ENCODE measurements around the gene SARM1. TPM values are rescaled to one million over a fixed set of nuclear protein-coding genes. Genes with fewer than 3 reads are reported as not detected.

The SARM1 gene
- total RNA-seq, 1 donor from 2014 or later = 19.0 TPM

DNA sequence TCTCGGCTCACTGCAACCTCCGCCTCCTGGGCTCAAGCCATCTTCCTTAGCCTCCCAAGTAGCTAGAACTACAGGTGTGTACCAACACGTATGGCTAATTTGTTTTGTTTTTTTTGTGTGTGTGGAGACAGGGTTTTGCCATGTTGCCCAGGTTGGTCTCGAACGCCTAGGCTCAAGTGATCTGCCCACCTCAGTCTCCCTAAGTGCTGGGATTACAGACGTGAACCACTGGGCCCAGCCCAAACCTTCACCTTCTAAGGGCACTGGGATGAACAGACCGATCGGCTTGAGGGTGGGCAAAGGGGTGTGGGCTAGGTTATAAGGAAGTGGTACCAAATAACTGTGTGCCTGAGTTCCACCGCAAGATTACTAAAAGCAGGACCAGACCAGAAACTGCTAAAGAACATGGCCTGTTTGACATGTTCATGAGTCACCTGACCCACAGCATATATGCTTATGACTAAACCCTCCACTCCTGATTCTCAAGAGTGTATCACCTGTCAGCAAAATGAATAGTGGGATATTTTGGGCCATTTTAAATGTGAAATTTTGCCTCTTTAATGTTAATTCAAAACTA, 44.4 kb upstream of the SARM1 start:
- no peak for TF ChIP-seq CTCF (IDR thresholded peaks at IDR 0.05; ENCODE audit: unreplicated experiment)
- Mint-ChIP-seq H3K27me3 (ENCODE audit: low read depth) (no peaks in the 10 kb centered on the region), H3K4me1 (peaks cover 2% of the 10 kb centered on the region), H3K27ac (no peak overlapping the region), H3K36me3 (peaks cover 10% of the 10 kb centered on the region), H3K4me3 (no peak overlapping the region), H3K9me3 (no peaks in the 10 kb centered on the region)
- DNase-seq (ENCODE audit: low spot score in 2 of 2, unreplicated experiment in 2 of 2) = peak in 1 of 2 experiments; percentile 6

DNA sequence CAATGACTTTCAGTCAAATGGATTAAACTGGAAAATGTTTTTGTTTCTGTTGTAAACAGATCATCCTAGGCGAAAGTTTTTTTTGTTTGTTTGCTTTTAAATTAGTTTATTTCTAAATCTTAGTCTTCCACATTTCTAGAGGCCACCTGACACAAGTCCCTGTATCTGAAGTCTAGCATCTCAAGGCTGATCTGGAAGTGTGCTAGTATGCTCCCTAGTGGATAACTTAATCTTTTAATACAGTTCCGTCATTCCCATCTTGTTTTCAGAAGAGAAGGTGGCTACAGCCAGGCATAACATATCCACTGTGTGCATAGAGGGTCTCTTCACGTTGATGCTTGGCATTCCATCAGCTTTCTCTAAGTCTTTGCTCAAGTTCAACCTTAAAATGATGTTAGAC, 43.8 kb upstream of the SARM1 start:
- Mint-ChIP-seq H3K27ac (peak overlapping the region; percentile 27), H3K36me3 (peaks cover 10% of the 10 kb centered on the region), H3K27me3 (ENCODE audit: low read depth) (no peaks in the 10 kb centered on the region), H3K4me3 (no peak overlapping the region), H3K4me1 (peaks cover 2% of the 10 kb centered on the region), H3K9me3 (no peaks in the 10 kb centered on the region)
- no peak for DNase-seq (ENCODE audit: low spot score in 2 of 2, unreplicated experiment in 2 of 2)
- no peak for TF ChIP-seq CTCF (IDR thresholded peaks at IDR 0.05; ENCODE audit: unreplicated experiment)

DNA sequence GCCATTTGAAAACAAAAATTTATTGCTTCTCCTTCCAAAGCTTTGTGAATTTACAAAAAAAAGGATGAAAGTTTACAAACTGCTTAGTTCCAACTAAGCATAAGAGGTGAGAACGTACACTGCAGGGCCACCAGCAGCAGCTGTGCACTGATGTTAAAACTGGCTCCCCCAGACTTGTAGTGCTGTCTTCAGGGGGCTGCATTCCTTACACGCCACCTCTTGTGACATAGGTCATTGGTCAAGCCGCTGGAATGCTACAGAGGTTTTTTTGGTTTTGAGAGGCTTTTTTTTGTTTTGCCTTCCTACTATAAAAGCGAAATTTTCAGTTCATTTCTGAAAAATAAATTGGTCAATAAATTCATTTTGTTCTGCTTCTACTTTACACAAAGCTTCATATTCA, 43.2 kb upstream of the SARM1 start:
- Mint-ChIP-seq H3K27ac (peak overlapping the region; percentile 30), H3K27me3 (ENCODE audit: low read depth) (no peaks in the 10 kb centered on the region), H3K9me3 (no peaks in the 10 kb centered on the region), H3K36me3 (peaks cover 10% of the 10 kb centered on the region), H3K4me1 (peaks cover 2% of the 10 kb centered on the region), H3K4me3 (no peak overlapping the region)
- no peak for TF ChIP-seq CTCF (IDR thresholded peaks at IDR 0.05; ENCODE audit: unreplicated experiment)
- no peak for DNase-seq (ENCODE audit: low spot score in 2 of 2, unreplicated experiment in 2 of 2)

DNA sequence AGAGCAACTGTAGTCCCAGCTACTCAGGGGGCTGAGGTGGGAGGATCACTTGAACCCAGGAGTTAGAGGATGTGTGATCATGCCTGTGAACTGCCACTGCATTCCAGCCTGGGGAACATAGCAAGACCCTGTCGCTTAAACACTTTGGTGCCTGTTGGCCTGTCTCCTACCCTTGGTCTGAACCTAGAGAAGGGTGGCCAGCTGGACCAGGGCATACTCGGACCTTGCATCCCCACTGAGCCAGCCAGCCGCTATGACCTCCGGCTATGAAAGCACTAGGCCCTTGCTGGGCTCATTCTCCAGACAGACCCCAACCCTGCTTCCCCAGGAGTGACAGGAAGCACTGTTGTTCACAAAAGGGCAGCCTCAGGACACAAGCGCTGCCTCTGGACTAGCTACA, 40.8 kb upstream of the SARM1 start:
- H3K27ac Mint-ChIP-seq = no peak overlapping the region
- no peaks in the 10 kb centered on the region for H3K27me3 Mint-ChIP-seq (ENCODE audit: low read depth)
- peaks cover 10% of the 10 kb centered on the region for H3K36me3 Mint-ChIP-seq
- H3K4me1 Mint-ChIP-seq = peaks cover 14% of the 10 kb centered on the region
- no peak for DNase-seq (ENCODE audit: low spot score in 2 of 2, unreplicated experiment in 2 of 2)
- no peaks in the 10 kb centered on the region for H3K9me3 Mint-ChIP-seq
- no peak for TF ChIP-seq CTCF (IDR thresholded peaks at IDR 0.05; ENCODE audit: unreplicated experiment)
- H3K4me3 Mint-ChIP-seq = no peak overlapping the region

DNA sequence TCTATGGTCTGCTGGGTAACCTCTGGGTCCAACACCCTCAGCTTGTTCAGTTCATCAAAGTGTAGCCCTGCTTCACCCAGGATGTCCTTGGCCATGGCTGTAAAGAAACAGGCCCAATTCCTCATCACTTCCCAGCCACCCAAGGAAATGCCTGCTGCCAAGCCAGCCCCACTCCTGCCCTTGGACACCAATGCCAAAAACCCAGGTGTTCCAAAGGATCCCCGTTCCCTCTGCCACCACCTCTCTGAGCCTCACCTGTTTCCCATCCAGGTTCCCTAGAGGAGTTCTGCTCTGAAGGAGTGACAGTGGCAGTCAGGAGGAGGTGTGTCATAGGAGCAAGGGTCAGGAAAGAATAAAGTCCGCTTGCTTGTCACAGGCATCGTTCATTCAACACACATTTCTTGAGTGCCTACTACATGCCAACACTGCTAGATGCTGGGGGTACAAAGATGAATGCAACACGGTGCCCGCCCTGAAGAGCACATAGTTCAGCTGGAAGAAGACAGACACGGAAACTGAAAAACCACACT, 39.5 kb upstream of the SARM1 start:
- H3K36me3 Mint-ChIP-seq = peaks cover 7% of the 10 kb centered on the region
- H3K9me3 Mint-ChIP-seq = no peaks in the 10 kb centered on the region
- peaks cover 23% of the 10 kb centered on the region for H3K4me1 Mint-ChIP-seq
- TF ChIP-seq CTCF (IDR thresholded peaks at IDR 0.05; ENCODE audit: unreplicated experiment) = no peak
- H3K27me3 Mint-ChIP-seq (ENCODE audit: low read depth) = no peaks in the 10 kb centered on the region
- no peak for DNase-seq (ENCODE audit: low spot score in 2 of 2, unreplicated experiment in 2 of 2)
- H3K4me3 Mint-ChIP-seq = no peak overlapping the region
- no peak overlapping the region for H3K27ac Mint-ChIP-seq
